HG03520 (cell line): ENCODE data around the gene AFF2.

Experiments used
- ATAC-seq: cut with Tn5 transposase; IDR thresholded peaks from one replicate; pipeline ENCODE4 v1.9.1; 2021; ENCODE audit warnings: mild to moderate bottlenecking, moderate library complexity; ENCODE audit not compliant: unreplicated experiment

Gene AFF2

GRCh38 chrX:148815218-148815961, 315.0 kb downstream of the AFF2 start:
- ATAC-seq, result no peak

- ATAC-seq, result no peak
Measured at GRCh38 chrX:148823986-148824385, 323.6 kb downstream of the AFF2 start.

GRCh38 chrX:148825696-148826095, 325.3 kb downstream of the AFF2 start:
- ATAC-seq, result no peak

- no peak for ATAC-seq
Measured at GRCh38 chrX:148836741-148837140, 336.3 kb downstream of the AFF2 start.

- no peak for ATAC-seq
Measured at GRCh38 chrX:148850631-148851030, 350.2 kb downstream of the AFF2 start.

GRCh38 chrX:148854306-148854705, 353.9 kb downstream of the AFF2 start:
- ATAC-seq, result no peak

GRCh38 chrX:148856505-148856904, 356.1 kb downstream of the AFF2 start:
- ATAC-seq, result no peak

- no peak for ATAC-seq
Measured at GRCh38 chrX:148865277-148866210, 365.1 kb downstream of the AFF2 start.

GRCh38 chrX:148867596-148867995, 367.2 kb downstream of the AFF2 start:
- ATAC-seq, result no peak

GRCh38 chrX:148871422-148872160, 371.2 kb downstream of the AFF2 start:
- ATAC-seq, result no peak

GRCh38 chrX:148872161-148872535, 371.7 kb downstream of the AFF2 start:
- no peak for ATAC-seq

GRCh38 chrX:148872881-148873280, 372.5 kb downstream of the AFF2 start:
- no peak for ATAC-seq

GRCh38 chrX:148874636-148875246, 374.3 kb downstream of the AFF2 start:
- no peak for ATAC-seq

- ATAC-seq, result no peak
Measured at GRCh38 chrX:148878371-148878770, 378.0 kb downstream of the AFF2 start.

GRCh38 chrX:148885203-148885602, 384.8 kb downstream of the AFF2 start:
- no peak for ATAC-seq

- ATAC-seq, result no peak
Measured at GRCh38 chrX:148893395-148893794, 393.0 kb downstream of the AFF2 start.

- ATAC-seq, result no peak
Measured at GRCh38 chrX:148902581-148902980, 402.2 kb downstream of the AFF2 start.

- no peak for ATAC-seq
Measured at GRCh38 chrX:148903176-148903575, 402.8 kb downstream of the AFF2 start.

- no peak for ATAC-seq
Measured at GRCh38 chrX:148904421-148905111, 404.1 kb downstream of the AFF2 start.

GRCh38 chrX:148905400-148905799, 405.0 kb downstream of the AFF2 start:
- ATAC-seq, result no peak
